ENCODE results near the gene H2BK1. TPM values are rescaled to one million over a fixed set of nuclear protein-coding genes. Genes with fewer than 3 reads are reported as not detected.

Gene H2BK1
- total RNA-seq, 2 donors from 2014 or later: not detected

DNA sequence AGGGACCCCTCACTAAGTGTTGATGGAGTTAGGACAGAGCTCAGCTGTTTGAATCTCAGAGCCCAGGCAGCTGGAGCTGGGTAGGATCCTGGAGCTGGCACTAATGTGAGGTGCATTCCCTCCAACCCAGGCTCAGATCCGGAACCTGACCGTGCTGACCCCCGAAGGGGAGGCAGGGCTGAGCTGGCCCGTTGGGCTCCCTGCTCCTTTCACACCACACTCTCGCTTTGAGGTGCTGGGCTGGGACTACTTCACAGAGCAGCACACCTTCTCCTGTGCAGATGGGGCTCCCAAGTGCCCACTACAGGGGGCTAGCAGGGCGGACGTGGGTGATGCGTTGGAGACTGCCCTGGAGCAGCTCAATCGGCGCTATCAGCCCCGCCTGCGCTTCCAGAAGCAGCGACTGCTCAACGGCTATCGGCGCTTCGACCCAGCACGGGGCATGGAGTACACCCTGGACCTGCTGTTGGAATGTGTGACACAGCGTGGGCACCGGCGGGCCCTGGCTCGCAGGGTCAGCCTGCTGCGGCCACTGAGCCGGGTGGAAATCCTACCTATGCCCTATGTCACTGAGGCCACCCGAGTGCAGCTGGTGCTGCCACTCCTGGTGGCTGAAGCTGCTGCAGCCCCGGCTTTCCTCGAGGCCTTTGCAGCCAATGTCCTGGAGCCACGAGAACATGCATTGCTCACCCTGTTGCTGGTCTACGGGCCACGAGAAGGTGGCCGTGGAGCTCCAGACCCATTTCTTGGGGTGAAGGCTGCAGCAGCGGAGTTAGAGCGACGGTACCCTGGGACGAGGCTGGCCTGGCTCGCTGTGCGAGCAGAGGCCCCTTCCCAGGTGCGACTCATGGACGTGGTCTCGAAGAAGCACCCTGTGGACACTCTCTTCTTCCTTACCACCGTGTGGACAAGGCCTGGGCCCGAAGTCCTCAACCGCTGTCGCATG lies 27.2 kb upstream of the H2BK1 start:
- no peak for DNase-seq

DNA sequence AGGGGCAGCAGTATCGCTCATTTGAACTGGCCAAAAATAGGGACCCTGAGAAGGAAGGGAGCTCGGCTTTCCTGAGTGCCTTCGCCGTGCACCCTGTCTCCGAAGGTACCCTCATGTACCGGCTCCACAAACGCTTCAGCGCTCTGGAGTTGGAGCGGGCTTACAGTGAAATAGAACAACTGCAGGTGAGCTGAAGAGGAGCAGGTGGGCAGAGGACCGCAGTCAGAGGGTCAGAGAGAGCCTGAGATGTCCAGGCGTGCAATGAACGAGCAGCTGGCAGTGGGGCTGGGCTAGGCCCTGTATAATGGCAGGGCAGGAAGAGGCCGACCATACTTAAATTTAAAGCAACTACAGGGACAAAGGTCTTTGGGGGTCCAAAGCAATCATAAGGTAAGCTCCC lies 26.1 kb upstream of the H2BK1 start:
- ATAC-seq: no peak
- DNase-seq: no peak
- intact Hi-C loops (cut with DNase I): no loop called here

More for the DNA sequence above, 27.2 kb upstream of the H2BK1 start:
- intact Hi-C loops (cut with DNase I): no loop called here
- ATAC-seq: no peak

DNA sequence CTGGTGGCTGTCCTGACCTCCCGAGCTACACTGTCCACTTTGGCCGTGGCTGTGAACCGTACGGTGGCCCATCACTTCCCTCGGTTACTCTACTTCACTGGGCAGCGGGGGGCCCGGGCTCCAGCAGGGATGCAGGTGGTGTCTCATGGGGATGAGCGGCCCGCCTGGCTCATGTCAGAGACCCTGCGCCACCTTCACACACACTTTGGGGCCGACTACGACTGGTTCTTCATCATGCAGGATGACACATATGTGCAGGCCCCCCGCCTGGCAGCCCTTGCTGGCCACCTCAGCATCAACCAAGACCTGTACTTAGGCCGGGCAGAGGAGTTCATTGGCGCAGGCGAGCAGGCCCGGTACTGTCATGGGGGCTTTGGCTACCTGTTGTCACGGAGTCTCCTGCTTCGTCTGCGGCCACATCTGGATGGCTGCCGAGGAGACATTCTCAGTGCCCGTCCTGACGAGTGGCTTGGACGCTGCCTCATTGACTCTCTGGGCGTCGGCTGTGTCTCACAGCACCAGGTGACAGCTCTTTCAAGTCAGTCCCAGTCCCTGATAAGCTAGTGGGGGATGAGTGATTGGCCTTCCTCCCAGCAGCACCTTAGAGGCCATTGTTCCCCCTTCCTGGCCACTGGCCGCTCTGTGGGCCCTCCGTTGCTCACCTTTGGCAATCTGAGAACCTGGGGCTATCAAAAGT lies 25.0 kb upstream of the H2BK1 start:
- no peak for DNase-seq
- intact Hi-C loops (cut with DNase I): no loop called here

DNA sequence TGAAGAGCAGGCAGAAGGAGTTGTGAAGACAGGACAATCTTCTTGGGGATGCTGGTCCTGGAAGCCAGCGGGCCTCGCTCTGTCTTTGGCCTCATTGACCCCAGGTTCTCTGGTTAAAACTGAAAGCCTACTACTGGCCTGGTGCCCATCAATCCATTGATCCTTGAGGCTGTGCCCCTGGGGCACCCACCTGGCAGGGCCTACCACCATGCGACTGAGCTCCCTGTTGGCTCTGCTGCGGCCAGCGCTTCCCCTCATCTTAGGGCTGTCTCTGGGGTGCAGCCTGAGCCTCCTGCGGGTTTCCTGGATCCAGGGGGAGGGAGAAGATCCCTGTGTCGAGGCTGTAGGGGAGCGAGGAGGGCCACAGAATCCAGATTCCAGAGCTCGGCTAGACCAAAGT lies 23.5 kb upstream of the H2BK1 start:
- ATAC-seq (no peak), DNase-seq (no peak)
- intact Hi-C loops (cut with DNase I): no loop called here

More for the DNA sequence above, 25.0 kb upstream of the H2BK1 start:
- no peak for ATAC-seq

DNA sequence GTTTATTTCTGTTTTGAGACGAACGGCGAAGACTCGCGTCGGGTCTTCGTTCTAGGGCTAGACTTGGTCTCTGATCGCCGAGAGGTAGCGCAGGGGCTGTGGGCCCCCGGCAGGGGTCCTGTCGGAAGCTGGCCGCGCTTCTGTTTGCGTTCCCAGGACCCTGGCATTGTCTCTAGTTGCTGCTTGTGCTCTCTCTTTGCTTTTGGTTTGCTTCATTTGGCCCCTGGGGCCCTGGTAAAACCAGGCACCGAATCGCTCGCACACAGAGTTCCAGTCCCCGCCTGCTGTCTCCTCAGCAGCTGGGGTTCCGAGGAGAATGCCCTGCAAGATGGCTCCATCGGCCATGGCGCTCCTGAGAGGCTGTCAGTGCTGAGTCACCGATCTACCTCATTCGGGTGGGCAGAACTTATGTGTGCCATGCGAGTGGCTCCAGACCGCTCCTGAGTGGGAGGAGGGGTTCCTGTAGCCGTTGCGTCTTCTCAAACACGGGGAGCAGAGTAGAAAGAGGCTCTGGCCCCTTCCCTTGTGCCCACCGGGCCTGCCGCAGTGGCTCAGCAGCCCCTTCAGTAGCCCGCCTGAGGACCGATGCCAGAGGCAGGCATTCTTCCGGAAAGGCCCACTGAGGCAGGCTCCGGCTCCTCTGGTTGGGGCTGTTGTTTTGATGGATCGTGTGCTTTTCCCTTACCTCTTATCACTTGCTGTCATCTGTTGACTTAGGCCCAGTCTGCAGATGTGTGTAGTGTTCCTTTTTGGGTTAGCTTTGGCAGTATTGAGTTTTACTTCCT lies 22.8 kb upstream of the H2BK1 start:
- intact Hi-C loops (cut with DNase I): no loop called here
- peak; percentile 58 to 80 for ATAC-seq
- peak; percentile 69 for DNase-seq

DNA sequence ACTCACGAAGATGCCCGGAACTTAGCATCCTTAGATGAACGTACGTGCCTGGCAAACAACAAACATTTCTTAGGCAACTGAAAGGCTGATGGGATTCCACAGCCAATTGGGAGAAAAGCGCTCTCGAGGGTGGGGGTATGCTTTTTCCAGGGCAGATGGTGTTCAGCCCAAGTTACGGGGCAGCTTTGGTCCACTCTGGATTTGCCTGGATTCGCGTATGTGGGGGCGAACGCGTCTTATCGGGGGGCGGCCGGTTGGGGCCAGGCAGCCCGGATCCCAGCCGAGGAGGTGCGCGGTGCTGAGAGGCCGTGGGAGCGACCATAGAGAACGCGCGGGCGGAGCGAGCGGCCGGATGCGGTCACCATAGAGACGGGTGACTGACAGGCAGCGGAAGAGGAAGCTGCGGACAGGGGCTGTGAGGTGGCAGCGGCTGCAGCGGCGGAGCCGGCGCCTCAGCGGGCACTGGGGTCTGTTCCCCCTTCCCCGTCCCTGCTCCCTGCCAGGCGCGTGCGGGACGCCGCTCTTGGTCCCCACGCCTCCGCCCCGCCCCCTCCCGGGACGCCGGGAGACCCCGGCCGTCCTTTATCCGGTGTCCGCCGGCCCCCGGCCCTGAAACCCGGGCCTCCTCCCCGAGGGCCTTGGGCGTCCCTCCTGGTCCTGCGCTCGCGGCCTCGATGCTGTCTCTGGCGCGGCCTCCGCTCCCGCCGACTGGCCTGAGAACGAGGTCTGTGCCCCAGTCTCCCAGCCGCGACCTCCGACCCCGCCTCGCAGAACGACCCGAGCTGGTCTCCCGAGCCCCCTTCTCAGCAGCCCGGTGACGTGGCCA lies 22.0 kb upstream of the H2BK1 start, which contains the start of gene CHPF2:
TSS of gene CHPF2 (plus strand) at position 393 of the 826 bp plus-strand sequence. CDS start 1,529 bp downstream, outside the sequence.
- intact Hi-C loops (cut with DNase I): no loop called here
- peak; percentile 94 for DNase-seq
- ATAC-seq: peak; percentile 96

DNA sequence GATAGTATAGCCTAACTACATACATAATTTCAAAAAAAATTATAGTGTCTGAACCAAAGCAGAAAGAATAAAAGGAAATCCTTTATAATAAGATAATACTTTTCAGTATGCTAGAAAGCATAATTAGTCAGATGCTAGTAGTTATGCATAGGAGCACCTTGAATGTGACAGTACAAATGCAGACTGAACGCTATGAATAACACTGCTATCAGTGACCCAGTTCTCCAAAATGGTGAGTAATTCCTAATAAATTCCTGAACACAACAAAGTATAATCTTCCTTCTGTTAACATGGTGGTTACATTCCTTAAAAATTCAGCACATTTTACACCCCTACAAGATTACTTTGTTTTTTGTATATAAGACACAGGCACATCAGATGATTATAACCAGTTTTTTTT lies 20.8 kb upstream of the H2BK1 start:
- intact Hi-C loops (cut with DNase I): no loop called here
- no peak for DNase-seq
- ATAC-seq: no peak

DNA sequence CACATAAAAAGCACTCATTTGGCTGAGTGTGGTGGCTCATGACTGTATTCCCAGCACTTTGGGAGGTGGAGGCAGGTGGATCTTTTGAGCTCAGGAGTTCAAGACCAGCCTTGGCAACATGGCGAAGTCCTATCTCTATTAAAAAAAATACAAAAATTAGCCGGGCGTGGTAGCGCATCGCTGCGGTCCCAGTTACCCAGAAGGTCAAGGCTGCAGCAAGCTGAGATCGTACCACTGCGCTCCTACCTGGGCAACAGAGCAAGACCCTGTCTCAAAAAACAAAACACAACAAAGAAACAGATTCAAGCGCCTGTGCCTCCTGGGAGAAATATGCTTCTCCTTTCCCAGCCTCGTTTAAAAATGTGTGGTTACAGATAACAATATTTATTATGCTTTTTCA lies 19.0 kb upstream of the H2BK1 start:
- intact Hi-C loops (cut with DNase I): loop anchor here in 1 of 2 donors (10.0 kb wide), 1 partner anchor 174 kb away; the partner anchor contains the start of genes CDK5 and SLC4A2
- DNase-seq (no peak), ATAC-seq (no peak)

DNA sequence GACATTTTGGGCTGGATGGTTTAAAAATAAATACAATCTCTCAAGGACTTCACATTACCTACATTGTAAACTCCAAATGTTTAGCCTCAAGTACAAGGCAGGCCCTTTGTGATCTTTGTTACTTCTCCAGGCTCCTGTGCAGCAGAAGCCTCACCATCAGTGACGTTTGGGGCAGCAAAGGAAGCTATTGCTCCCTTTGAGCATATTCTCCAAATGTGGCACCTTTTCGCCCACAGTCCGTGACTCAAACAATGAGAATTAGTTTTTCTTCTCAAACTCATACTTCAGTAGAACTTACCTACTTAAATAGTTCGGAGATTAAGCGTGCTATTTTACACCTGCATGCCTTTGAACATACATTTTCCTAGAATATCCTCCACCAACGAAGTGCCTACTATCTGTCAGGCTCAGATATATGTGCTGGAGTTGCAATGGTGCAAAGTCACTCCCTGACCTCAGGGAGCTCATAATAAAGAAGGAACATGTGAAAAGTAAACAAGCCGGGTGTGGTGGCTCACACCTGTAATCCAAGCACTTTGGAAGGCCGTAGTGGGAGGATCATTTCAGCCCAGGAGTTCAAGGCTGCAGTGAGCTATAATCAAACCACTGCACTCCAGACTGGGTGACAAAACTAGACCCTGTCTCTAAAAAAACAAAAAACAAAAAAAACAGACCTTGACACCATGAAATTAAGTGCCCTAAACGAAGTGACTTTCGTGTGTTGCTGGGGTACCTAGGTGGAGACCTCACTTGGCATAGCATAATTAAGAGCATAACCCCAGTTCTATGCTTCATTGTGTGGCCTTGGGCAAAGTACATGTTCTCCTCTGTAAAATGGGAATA lies 18.0 kb upstream of the H2BK1 start:
- intact Hi-C loops (cut with DNase I): loop anchor here in 1 of 2 donors (10.0 kb wide), 1 partner anchor 173 kb away; the partner anchor contains the start of genes CDK5 and SLC4A2
- DNase-seq (no peak), ATAC-seq (no peak)

DNA sequence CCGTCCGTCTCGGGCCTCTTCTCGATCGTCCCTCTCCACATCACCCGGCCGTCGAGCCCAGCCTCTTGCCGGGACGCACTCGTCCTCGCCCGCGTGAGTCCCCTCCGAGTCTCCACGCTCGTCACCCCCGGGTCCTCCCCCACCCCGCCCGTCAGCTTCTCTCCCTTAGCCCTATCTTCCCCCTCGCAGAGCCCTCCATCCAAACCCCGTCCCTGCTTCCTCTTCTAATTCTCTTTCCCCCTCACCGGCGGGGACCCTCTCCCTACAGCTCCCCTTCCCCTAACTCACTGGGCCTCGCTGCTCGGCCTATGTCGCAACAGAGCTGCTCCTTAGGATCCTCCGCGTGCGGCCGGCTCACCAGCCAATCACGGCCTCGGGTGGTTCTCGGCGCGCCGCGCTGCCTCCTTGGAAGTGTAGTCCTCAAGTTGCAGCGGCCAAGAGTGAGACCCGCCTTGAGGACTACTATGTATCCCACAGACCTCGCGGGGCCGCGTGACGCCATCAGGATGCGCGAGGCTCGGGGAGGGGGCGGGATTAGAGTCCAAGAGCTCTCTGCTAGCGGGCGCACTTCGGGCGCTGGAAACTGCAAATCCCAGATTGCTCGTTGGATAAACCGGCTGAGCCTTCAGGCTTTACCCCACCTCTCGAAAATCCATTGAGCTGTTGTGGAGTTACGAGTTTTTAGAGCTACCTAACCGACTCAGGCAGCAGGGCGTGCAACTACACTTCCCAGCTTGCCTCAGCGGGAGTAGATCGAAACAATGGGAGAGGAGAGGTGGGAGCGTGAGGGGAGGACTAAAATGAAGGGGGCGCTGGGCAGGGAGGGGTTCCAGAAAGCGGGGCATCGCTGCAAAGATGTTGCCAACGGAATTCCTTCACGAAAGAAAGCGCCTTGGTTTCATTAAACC lies 16.8 kb upstream of the H2BK1 start, which contains the start of gene ABCF2:
TSS of gene ABCF2 (minus strand) at position 331 of the 908 bp plus-strand sequence. CDS start 747 bp downstream, outside the sequence.
- ATAC-seq: peak; percentile 99
- intact Hi-C loops (cut with DNase I): loop anchor here in 1 of 2 donors (10.0 kb wide), 1 partner anchor 172 kb away; the partner anchor contains the start of genes CDK5 and SLC4A2

DNA sequence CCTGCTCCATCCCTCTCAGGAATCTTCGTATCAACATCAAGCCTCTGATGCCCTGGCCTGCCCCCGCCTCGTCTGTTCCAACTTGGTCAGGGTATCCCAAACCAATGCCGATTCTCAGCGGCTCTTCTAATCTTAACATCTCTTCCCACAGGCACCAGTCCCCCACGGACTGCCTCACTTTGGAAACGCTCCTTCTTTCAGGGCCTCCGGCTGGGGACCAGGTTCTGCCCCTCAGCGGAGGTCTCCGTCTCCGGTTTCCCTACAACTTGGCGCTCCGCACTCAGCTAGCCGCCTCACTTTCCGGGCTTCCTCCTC lies 16.2 kb upstream of the H2BK1 start:
- DNase-seq: no peak
- peak in 1 of 2 donors; percentile 3 for ATAC-seq
- intact Hi-C loops (cut with DNase I): loop anchor here in 1 of 2 donors (10.0 kb wide), 1 partner anchor 172 kb away; the partner anchor contains the start of genes CDK5 and SLC4A2

More for the DNA sequence above, 16.8 kb upstream of the H2BK1 start, which contains the start of gene ABCF2:
- peak; percentile 99 for DNase-seq

DNA sequence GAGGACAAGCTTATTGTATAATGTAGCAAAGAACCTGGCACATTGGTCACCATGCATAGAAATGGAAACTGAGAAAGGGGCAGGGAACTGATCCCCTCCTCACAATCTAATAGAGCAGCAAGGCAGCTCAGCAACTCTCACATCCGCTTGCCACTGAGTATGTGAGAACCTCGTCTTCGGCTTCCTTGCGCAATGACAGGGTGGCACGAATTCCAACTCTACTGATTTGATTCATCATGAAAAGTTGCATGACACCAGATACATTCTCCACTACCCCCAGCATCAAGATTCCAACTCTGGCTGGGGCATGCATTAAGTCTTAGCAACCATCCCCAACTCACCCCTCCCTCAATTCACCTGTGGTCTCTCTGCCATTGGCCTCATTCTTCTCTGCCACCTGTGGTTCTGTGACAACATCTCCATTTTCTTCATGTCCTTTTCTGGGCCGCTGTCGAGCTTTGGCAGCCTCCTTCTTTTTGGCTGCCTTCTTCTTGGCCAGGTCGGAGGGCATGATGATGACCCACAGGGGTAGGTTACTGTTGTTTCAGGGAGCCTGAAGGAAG lies 15.7 kb upstream of the H2BK1 start:
- intact Hi-C loops (cut with DNase I): loop anchor here in 1 of 2 donors (10.0 kb wide), 1 partner anchor 171 kb away; the partner anchor contains the start of genes CDK5 and SLC4A2

DNA sequence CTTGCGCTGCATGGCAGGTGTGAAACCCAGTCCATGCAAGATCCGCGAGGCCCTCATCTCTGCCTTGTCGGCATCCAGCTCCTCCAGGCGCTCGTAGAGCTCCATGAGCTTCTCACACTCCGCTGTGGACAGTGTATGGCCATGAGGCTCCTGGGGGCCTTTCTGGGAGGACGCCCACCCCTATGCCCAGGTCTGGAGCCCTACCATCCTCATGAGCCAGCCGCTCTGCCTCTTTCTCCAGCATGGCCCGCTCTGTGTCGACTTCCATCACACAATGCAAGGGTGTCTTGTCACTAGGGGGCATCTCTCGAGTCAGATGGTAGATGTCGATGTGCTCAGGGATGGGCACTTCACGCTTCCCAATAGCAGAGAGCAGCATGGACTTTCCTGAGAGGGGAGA lies 13.4 kb upstream of the H2BK1 start:
- intact Hi-C loops (cut with DNase I): loop anchor here in 1 of 2 donors (10.0 kb wide), 1 partner anchor 169 kb away; the partner anchor contains the start of genes CDK5 and SLC4A2
- no peak for DNase-seq
- no peak for ATAC-seq

More for the DNA sequence above, 15.7 kb upstream of the H2BK1 start:
- ATAC-seq (no peak), DNase-seq (no peak)

DNA sequence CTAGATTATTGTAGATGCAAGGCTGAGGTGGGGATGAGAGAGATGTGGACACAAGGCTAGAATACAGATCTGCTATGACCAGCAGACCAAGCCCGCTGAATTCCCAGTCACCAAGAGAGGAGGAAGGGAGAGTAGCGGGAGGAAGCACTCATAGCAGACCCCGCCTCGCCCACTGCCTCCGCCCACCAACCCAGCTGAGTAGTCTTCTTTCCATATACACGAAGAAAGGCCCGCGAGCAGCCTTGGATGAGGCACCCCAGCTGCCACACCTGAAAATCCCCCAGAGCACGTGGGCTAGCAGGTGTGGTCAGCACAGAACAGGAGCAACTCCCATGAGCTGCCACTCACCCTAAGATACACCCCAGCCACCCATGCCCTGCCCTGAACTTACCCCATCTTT lies 7.9 kb upstream of the H2BK1 start:
- intact Hi-C loops (cut with DNase I): no loop called here
- no peak for ATAC-seq
- DNase-seq: no peak

DNA sequence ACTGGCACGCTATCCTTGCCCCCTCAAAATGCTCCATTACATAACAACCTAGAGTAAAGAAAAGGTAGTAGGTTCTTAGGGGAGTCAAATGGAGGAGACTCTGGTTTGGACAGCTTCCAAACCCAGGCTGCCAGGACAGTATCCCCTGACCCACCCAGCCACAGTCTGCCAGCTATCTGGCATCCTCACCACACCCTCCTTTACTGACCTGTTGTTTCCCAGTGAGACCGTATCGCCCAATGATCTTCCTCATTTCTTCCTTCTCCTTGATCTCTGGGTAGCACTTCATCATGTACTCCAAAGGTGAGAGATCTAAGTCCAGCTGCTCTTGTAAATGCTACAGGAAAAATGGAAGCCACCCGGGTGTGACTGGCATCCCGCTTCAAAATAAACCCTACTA lies 5.1 kb upstream of the H2BK1 start:
- DNase-seq: no peak

DNA sequence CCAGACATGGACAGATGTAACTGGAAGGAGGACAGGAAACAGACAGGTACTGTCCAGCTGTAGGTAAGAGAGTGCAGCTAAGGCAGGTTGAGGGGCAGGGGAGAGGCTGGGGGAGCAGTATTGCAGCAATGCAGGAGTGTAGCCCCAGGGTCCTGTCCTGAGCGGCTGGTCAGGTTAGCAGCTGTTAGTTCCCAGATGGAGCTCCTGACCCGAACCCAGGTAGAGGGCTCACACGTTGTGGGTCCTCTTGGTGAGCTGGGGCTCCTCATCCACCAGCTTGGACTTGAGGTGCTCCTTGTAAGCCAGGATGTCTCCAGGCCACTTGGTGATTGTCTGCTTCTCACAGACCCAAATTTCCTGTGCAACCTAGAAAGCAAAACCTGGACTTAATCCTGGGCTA lies 3.5 kb upstream of the H2BK1 start:
- ATAC-seq (no peak), DNase-seq (no peak)
- intact Hi-C loops (cut with DNase I): no loop called here

More for the DNA sequence above, 5.1 kb upstream of the H2BK1 start:
- intact Hi-C loops (cut with DNase I): no loop called here
- no peak for ATAC-seq
